ENCODE data around the gene RFC4.

GRCh38 chr3:186772281-186772694 is 34.0 kb downstream of the RFC4 start:
- TF ChIP-seq TEAD4 (IDR thresholded peaks at IDR 0.05; ENCODE audit: low read depth, low read length), result no peak
- no peak for TF ChIP-seq POLR2A (IDR thresholded peaks at IDR 0.05; ENCODE audit: control extremely low read depth in 1 of 2, low read depth in 2 of 2, low read length in 2 of 2)
- TF ChIP-seq, protein P1, sequence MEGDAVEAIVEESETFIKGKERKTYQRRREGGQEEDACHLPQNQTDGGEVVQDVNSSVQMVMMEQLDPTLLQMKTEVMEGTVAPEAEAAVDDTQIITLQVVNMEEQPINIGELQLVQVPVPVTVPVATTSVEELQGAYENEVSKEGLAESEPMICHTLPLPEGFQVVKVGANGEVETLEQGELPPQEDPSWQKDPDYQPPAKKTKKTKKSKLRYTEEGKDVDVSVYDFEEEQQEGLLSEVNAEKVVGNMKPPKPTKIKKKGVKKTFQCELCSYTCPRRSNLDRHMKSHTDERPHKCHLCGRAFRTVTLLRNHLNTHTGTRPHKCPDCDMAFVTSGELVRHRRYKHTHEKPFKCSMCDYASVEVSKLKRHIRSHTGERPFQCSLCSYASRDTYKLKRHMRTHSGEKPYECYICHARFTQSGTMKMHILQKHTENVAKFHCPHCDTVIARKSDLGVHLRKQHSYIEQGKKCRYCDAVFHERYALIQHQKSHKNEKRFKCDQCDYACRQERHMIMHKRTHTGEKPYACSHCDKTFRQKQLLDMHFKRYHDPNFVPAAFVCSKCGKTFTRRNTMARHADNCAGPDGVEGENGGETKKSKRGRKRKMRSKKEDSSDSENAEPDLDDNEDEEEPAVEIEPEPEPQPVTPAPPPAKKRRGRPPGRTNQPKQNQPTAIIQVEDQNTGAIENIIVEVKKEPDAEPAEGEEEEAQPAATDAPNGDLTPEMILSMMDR (IDR thresholded peaks at IDR 0.05; ENCODE audit: control extremely low read depth in 1 of 3, insufficient read depth in 1 of 3, low read depth in 1 of 3, low read length in 3 of 3), result peak in 1 of 3 experiments; percentile 0; a peak in 1 of 4 replicates
- no peak for TF ChIP-seq MAX (IDR thresholded peaks at IDR 0.05)

All from H1 (cell line).